Hepatocyte (in vitro differentiated cells): ENCODE results near the gene C1orf50.

Experiments
- EZH2 ChIP-seq: fragments of 200-600 bp; sonication (generic); IDR thresholded peaks from 2 replicates; pipeline ENCODE4 v1.6.1; 2016; ENCODE audit warnings: antibody characterized with exemption, mild to moderate bottlenecking, borderline replicate concordance
- TF ChIP-seq, protein P1 (sequence below): fragments of 200-600 bp; sonication (generic); IDR thresholded peaks from 2 replicates; pipeline ENCODE4 v1.5.1; 2016; ENCODE audit warnings: antibody characterized with exemption, mild to moderate bottlenecking; ENCODE audit not compliant: poor library complexity

GRCh38 chr1:42784547-42784945 is 17.5 kb downstream of the C1orf50 start:
- TF ChIP-seq, protein P1, sequence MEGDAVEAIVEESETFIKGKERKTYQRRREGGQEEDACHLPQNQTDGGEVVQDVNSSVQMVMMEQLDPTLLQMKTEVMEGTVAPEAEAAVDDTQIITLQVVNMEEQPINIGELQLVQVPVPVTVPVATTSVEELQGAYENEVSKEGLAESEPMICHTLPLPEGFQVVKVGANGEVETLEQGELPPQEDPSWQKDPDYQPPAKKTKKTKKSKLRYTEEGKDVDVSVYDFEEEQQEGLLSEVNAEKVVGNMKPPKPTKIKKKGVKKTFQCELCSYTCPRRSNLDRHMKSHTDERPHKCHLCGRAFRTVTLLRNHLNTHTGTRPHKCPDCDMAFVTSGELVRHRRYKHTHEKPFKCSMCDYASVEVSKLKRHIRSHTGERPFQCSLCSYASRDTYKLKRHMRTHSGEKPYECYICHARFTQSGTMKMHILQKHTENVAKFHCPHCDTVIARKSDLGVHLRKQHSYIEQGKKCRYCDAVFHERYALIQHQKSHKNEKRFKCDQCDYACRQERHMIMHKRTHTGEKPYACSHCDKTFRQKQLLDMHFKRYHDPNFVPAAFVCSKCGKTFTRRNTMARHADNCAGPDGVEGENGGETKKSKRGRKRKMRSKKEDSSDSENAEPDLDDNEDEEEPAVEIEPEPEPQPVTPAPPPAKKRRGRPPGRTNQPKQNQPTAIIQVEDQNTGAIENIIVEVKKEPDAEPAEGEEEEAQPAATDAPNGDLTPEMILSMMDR = no peak
- TF ChIP-seq EZH2 = no peak
